SK-N-SH (cell line): ENCODE results near the gene PHYH. TPM values are rescaled to one million over a fixed set of nuclear protein-coding genes. Genes with fewer than 3 reads are reported as not detected.

Experiments
- CTCF ChIA-PET: fragments of 300-600, 350-600 bp; formaldehyde crosslinking; extraction: SDS; loops from one replicate; lab custom pipeline; 2021; lab: Yijun Ruan, JAX
- POLR2A ChIA-PET: fragments of 350-600 bp; sonication (Branson Sonifier 250); formaldehyde crosslinking; extraction: SDS; loops from one replicate; lab custom pipeline; 2020; ENCODE audit warnings: antibody characterized with exemption, inconsistent platforms; lab: Yijun Ruan, JAX
- DNase-seq: peaks from one replicate; pipeline ENCODE4 v3.0.0; 2012
- H2AFZ ChIP-seq: fragments of 200-600 bp; sonication (generic); 2 replicates; pipeline ENCODE4 v1.8.1; 2016; ENCODE audit warnings: antibody characterized with exemption, mild to moderate bottlenecking, low read depth
- H3F3A ChIP-seq: fragments of 200-600 bp; sonication (generic); replicated peaks from 2 replicates; pipeline ENCODE3; 2016; ENCODE audit warnings: antibody characterized with exemption, mild to moderate bottlenecking; ENCODE audit not compliant: insufficient read depth
- H3K27ac ChIP-seq, 2 experiments: fragments of 200-500 bp in 1 of 2; fragments of 200-600 bp in 1 of 2; sonication (Bioruptor generic) in 1 of 2; sonication (generic), shearing (Covaris generic) in 1 of 2; 2 replicates each; pipeline versions ENCODE4 v1.5.1 to v1.6.1; 2014 to 2016; ENCODE audit warnings: low read depth in 2 of 2, inconsistent platforms in 1 of 2, low read length in 1 of 2, mild to moderate bottlenecking in 1 of 2, mixed read lengths in 1 of 2
- H3K27me3 ChIP-seq: fragments of 200-600 bp; sonication (generic), shearing (Covaris generic); 2 replicates; pipeline ENCODE4 v1.6.1; 2016; ENCODE audit warnings: mixed run types; ENCODE audit not compliant: insufficient read depth
- H3K36me3 ChIP-seq, 2 experiments: fragments of 200-500 bp in 1 of 2; fragments of 200-600 bp in 1 of 2; sonication (Bioruptor generic) in 1 of 2; sonication (generic) in 1 of 2; replicated peaks in 1 of 2; 2 replicates each; pipeline versions ENCODE3 to v1.5.1; 2014 to 2016; ENCODE audit warnings: low read length in 1 of 2, mild to moderate bottlenecking in 1 of 2; ENCODE audit not compliant: insufficient read depth in 2 of 2, control insufficient read depth in 1 of 2
- H3K4me1 ChIP-seq, 2 experiments: fragments of 200-500 bp in 1 of 2; fragments of 200-600 bp in 1 of 2; sonication (Bioruptor generic) in 1 of 2; sonication (generic), shearing (Covaris generic) in 1 of 2; 2 replicates each; pipeline versions ENCODE4 v1.5.1 to v1.6.1; 2014 to 2016; ENCODE audit warnings: low read depth in 1 of 2, low read length in 1 of 2, mixed run types in 1 of 2; ENCODE audit not compliant: insufficient read depth in 2 of 2, control insufficient read depth in 1 of 2
- H3K4me2 ChIP-seq: fragments of 200-600 bp; sonication (generic), shearing (Covaris generic); 2 replicates; pipeline ENCODE4 v1.6.1; 2017; ENCODE audit warnings: mixed run types
- H3K4me3 ChIP-seq, 2 experiments: fragments of 200-500 bp in 1 of 2; fragments of 200-600 bp in 1 of 2; sonication (Bioruptor generic) in 1 of 2; sonication (generic), shearing (Covaris generic) in 1 of 2; 2 replicates each; pipeline versions ENCODE4 v1.5.1 to v1.8.1; 2014 to 2016; ENCODE audit warnings: low read depth in 2 of 2, inconsistent platforms in 1 of 2, low read length in 1 of 2, mild to moderate bottlenecking in 1 of 2, mixed read lengths in 1 of 2, moderate library complexity in 1 of 2
- H3K79me2 ChIP-seq: fragments of 200-600 bp; sonication (generic); 2 replicates; pipeline ENCODE4 v1.8.1; 2017; ENCODE audit warnings: mild to moderate bottlenecking; ENCODE audit not compliant: insufficient read depth
- H3K9ac ChIP-seq: fragments of 200-600 bp; sonication (generic); 2 replicates; pipeline ENCODE4 v1.6.1; 2017; ENCODE audit warnings: mixed run types
- H3K9me2 ChIP-seq: fragments of 200-600 bp; sonication (generic); 2 replicates; pipeline ENCODE4 v1.6.1; 2017; ENCODE audit warnings: mixed run types
- H3K9me3 ChIP-seq: fragments of 200-600 bp; sonication (generic); 2 replicates; pipeline ENCODE4 v1.6.1; 2017; ENCODE audit warnings: mixed run types, mild to moderate bottlenecking, moderate library complexity
- H4K20me1 ChIP-seq: fragments of 200-600 bp; sonication (generic); 2 replicates; pipeline ENCODE4 v1.6.1; 2017; ENCODE audit warnings: mild to moderate bottlenecking, mixed run types; ENCODE audit not compliant: insufficient read depth
- ELF1 ChIP-seq: IDR thresholded peaks from 2 replicates; pipeline ENCODE4 v1.4.0; 2012
- EZH2phosphoT487 ChIP-seq: fragments of 200-600 bp; sonication (generic); IDR thresholded peaks from 2 replicates; pipeline ENCODE4 v1.6.1; 2017; ENCODE audit warnings: low read depth, mixed run types, mild to moderate bottlenecking, antibody characterized with exemption, moderate library complexity, borderline replicate concordance
- FOSL2 ChIP-seq: IDR thresholded peaks from 2 replicates; pipeline ENCODE4 v1.4.0; 2012; ENCODE audit warnings: low read depth, mild to moderate bottlenecking, moderate library complexity, borderline replicate concordance
- GATA2 ChIP-seq: sonication (generic); formaldehyde crosslinking; IDR thresholded peaks from 2 replicates; pipeline ENCODE4 v1.5.0; 2020; ENCODE audit warnings: mild to moderate bottlenecking, missing genetic modification reagents
- MEF2A ChIP-seq: IDR thresholded peaks from 2 replicates; pipeline ENCODE4 v1.4.0; 2012; ENCODE audit warnings: low read depth, borderline replicate concordance
- RCOR1 ChIP-seq: fragments of 150-350 bp; IDR thresholded peaks from 2 replicates; pipeline ENCODE4 v1.6.1; 2017; ENCODE audit warnings: antibody characterized with exemption, low read length
- RXRA ChIP-seq: IDR thresholded peaks from 2 replicates; pipeline ENCODE4 v1.4.0; 2012; ENCODE audit warnings: low read depth, mild to moderate bottlenecking, borderline replicate concordance
- SIN3A ChIP-seq: IDR thresholded peaks from 2 replicates; pipeline ENCODE4 v1.6.1; 2012; ENCODE audit warnings: low read depth, mild to moderate bottlenecking, low read length, moderate library complexity, borderline replicate concordance
- SMC3 ChIP-seq: IDR thresholded peaks from 2 replicates; pipeline ENCODE4 v1.6.1; 2012; ENCODE audit warnings: low read depth, low read length, improper control_type of control experiment
- USF1 ChIP-seq: IDR thresholded peaks from 2 replicates; pipeline ENCODE4 v1.4.0; 2012; ENCODE audit warnings: low read depth, borderline replicate concordance
- ZBTB33 ChIP-seq: IDR thresholded peaks from 2 replicates; pipeline ENCODE4 v1.4.0; 2012; ENCODE audit warnings: low read depth, borderline replicate concordance
- WGBS: methylation state at CpG from one replicate; pipeline ENCODE4 v1.1.6; 2017; ENCODE audit warnings: low lambda C conversion rate; 5-methylcytosine and 5-hydroxymethylcytosine counted together
- polyA plus RNA-seq, 3 experiments: library from polyadenylated mRNA; depleted of rRNA; stranded (reverse); fragments of >200 nt; gene quantifications; 2 replicates each; pipeline ENCODE4 v1.2.3, GENCODE V29; 2012
- TF ChIP-seq, protein P1 (sequence below): IDR thresholded peaks from 2 replicates; pipeline ENCODE4; 2012

Gene PHYH
- polyA plus RNA-seq, 1 of the 3 experiments (the other 2 are of a cell fraction), result 16.2 TPM

- Histone ChIP-seq H3K9me3 (no peaks in the 10 kb centered on the region), H3K4me3 (no peak overlapping the region), H2AFZ (no peak overlapping the region), H4K20me1 (no peaks in the 10 kb centered on the region), H3K4me2 (no peak overlapping the region), H3K4me1 (no peaks in the 10 kb centered on the region), H3K79me2 (no peaks in the 10 kb centered on the region), H3K9me2 (no peaks in the 10 kb centered on the region), H3K27ac (no peak overlapping the region), H3K9ac (no peak overlapping the region), H3K27me3 (no peaks in the 10 kb centered on the region), H3K36me3 (no peaks in the 10 kb centered on the region), H3F3A (no peaks in the 10 kb centered on the region)
- DNase-seq, result no peak
- TF ChIP-seq ELF1 (no peak), SMC3 (no peak), GATA2 (CRISPR knock-in tag) (no peak), EZH2phosphoT487 (no peak)
- TF ChIP-seq, protein P1, sequence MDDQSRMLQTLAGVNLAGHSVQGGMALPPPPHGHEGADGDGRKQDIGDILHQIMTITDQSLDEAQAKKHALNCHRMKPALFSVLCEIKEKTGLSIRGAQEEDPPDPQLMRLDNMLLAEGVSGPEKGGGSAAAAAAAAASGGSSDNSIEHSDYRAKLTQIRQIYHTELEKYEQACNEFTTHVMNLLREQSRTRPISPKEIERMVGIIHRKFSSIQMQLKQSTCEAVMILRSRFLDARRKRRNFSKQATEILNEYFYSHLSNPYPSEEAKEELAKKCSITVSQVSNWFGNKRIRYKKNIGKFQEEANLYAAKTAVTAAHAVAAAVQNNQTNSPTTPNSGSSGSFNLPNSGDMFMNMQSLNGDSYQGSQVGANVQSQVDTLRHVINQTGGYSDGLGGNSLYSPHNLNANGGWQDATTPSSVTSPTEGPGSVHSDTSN, result no peak
- WGBS, result 87% methylated on average over 7 of the region's 7 CpGs
- ChIA-PET POLR2A (no interaction called here), CTCF (interaction anchor here (2.2 kb wide), 1 partner anchor 8 kb away, joined by 11 read pairs; no protein-coding TSS in a partner anchor)
These were observed 10.8 kb upstream of the PHYH start for GRCh38 chr10:13310518-13311176.

GRCh38 chr10:13309792-13310191, 9.9 kb upstream of the PHYH start:
- no peak for DNase-seq
- no peaks in the 10 kb centered on the region for H3K4me1 ChIP-seq
- POLR2A ChIA-PET, result no interaction called here
- no peaks in the 10 kb centered on the region for H3F3A ChIP-seq
- TF ChIP-seq RCOR1 (no peak), FOSL2 (no peak), RXRA (no peak), MEF2A (no peak), ZBTB33 (no peak), EZH2phosphoT487 (no peak), USF1 (no peak), SIN3A (no peak)
- no peaks in the 10 kb centered on the region for H3K79me2 ChIP-seq
- no peaks in the 10 kb centered on the region for H3K9me3 ChIP-seq
- H3K27me3 ChIP-seq, result no peaks in the 10 kb centered on the region
- H2AFZ ChIP-seq, result no peak overlapping the region
- H3K4me2 ChIP-seq, result no peak overlapping the region
- WGBS, result 81% methylated on average over 2 of the region's 2 CpGs
- no peak overlapping the region for H3K27ac ChIP-seq
- no peaks in the 10 kb centered on the region for H3K36me3 ChIP-seq
- CTCF ChIA-PET, result interaction anchor here (2.2 kb wide), 1 partner anchor 8 kb away, joined by 11 read pairs; no protein-coding TSS in a partner anchor
- no peaks in the 10 kb centered on the region for H4K20me1 ChIP-seq
- H3K9ac ChIP-seq, result no peak overlapping the region
- no peaks in the 10 kb centered on the region for H3K9me2 ChIP-seq
- H3K4me3 ChIP-seq, result no peak overlapping the region
